COR-L47 (cell line): Measurements from ENCODE around the gene UGT1A4.
"Not testable (repeated sequence)": the region's sequence is repeated elsewhere in the genome, so short reads cannot be mapped to it uniquely, and the experiment has no call there.

Experiments
- DNase-seq: peaks from one replicate; lab custom pipeline; 2025; lab: John Stamatoyannopoulos, UW

UGT1A4 gene

DNA sequence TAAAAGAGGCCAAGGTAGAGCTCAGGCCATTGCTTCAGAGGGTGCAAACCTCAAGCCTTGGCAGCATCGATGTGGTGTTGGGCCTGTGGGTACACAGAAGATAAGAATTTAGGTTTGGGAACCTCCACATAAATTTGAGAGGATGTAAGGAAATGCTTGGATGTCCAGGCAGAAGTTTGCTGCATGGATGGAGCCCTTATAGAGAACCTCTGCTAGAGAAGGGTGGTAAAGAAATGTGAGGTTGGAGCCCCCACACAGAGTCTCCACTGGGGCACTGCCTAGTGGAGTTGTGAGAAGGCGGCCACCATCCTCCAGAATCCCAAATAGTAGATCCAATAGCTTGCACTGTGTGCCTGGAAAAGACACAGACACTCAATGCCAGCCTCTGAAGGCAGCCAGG lies 32.2 kb downstream of the UGT1A4 start:
- not testable (repeated sequence) for DNase-seq

DNA sequence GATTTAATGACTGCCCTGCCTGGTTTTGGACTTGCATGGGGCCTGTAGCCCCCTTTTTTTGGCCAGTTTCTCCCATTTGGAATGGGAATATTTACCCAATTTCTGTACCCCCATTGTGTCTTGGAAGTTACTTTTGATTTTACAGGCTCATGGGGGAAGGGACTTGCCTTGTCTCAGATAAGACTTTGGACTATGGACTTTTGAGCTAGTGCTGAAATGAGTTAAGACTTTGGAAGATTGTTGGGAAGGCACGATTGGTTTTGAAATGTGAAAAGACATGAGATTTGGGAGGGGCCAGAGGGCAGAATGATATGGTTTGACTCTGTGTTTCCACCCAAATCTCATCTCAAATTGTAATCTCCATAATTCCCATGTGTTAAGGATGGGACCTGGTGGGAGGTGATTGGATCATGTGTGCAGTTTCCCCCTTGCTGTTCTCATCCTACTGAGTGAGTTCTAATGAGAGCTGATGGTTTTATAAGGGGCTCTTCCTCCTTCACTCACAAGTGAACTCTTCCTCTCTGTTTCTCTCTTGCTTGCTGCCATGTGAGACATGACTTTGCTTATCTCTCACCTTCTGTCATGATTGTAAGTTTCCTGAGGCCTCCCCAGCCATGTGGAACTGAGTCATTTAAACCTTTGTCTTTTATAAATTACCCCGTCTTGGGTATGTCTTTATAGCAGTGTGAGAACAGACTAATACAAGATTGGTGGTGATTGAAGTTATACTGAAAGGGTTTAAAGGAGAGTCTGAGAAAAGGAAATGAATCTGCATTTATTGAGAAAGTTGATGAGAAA lies 32.9 kb downstream of the UGT1A4 start:
- DNase-seq = not testable (repeated sequence)

DNA sequence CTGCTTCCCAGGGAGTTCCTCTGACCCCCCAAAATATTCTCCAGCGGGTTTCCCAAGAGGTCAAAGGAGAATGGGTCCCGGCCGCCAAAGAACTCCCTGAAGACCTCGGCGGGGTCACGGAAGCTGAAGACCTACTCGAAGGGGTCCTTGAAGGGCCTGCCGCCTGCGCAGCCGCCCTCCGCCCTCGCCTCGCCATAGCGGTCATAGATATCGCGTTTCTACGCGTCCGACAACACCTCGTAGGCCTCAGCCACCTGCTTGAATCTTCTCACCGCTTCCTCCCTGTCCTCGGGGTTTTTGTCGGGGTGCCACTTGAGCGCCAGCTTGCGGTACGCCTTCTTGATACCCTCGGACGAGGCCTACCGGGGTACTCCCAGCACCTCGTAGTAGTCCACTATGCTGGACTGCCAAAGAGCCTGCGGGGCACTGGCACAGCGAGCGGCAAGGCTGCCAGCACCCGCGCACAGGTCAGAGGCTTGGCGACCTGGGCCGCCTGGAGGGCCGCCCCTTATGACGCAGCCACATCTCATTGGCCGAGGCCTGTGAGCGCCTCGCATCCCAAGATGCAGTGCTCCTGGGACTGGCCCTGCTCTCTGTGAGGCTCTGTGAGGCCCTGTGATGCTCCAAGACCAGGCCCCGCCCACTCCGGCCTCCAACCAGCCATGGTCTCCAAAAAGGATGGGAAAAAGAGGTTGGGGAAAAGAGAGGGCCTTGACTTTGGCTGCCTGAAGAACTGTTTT lies 36.5 kb downstream of the UGT1A4 start:
- DNase-seq = no peak

DNA sequence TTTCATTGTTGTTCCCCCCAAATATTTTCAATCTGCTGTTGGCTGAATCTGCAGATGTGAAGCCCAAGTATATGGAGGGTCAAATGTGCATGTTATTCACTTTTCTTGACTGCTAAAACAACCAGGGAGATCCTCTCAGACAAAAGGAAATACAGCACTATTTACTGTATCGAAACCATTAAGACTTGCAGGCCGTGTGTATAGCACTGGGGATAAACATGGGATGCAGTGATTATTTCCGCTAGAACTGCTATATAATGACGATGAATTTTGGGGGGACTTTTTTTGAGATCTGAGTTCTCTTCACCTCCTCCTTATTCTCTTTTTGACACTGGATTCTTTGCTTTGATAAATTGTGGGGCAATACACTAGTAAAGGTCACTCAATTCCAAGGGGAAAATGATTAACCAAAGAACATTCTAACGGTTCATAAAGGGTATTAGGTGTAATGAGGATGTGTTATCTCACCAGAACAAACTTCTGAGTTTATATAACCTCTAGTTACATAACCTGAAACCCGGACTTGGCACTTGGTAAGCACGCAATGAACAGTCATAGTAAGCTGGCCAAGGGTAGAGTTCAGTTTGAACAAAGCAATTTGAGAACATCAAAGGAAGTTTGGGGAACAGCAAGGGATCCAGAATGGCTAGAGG lies 38.0 kb downstream of the UGT1A4 start:
- DNase-seq = no peak

DNA sequence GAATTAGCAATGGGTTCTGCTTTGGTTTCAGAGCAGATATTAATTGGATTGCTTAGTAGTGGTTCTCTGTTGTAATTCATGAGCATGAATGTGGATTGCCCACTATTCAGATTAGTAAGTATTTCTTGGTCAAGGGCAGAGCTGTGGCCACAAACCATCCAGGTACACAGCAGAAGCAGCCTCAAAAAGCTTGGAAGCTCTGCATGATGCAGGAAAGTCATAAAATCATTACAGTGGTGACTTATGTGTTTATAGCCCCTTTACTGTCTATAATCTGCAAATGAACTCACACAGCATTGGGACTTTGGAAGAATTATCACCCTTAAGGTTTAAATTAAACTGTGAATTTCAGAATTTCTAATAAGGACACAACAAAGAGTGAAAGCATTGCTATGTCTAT lies 39.6 kb downstream of the UGT1A4 start:
- DNase-seq = no peak

DNA sequence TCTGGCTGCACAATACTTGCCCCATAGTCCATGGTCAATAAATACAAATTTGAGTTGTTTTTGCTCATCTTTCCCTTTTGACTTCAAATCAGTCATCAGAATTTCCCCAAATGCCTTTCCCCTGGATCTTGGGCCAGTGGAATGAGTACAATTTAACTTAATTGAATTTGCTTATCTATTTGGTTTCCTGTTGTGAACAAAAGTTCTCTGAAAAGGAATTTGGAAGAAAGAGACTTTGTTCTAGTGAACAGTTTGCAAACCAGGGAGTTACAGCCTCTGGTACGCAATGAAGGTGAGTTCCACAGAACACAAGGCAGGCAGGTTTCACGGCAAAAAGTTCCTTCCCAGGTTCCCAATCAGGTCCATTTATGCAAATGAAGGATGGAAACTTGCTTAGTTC lies 40.3 kb downstream of the UGT1A4 start:
- DNase-seq = no peak

DNA sequence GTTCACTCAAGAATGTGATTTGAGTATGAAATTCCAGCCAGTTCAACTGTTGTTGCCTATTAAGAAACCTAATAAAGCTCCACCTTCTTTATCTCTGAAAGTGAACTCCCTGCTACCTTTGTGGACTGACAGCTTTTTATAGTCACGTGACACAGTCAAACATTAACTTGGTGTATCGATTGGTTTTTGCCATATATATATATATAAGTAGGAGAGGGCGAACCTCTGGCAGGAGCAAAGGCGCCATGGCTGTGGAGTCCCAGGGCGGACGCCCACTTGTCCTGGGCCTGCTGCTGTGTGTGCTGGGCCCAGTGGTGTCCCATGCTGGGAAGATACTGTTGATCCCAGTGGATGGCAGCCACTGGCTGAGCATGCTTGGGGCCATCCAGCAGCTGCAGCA lies 41.5 kb downstream of the UGT1A4 start, which contains the start of gene UGT1A1:
Gene UGT1A1, plus strand, starts transcription at position 228 of the 400 bp plus-strand sequence. Its CDS starts 18 bp downstream, at position 246.
- no peak for DNase-seq

DNA sequence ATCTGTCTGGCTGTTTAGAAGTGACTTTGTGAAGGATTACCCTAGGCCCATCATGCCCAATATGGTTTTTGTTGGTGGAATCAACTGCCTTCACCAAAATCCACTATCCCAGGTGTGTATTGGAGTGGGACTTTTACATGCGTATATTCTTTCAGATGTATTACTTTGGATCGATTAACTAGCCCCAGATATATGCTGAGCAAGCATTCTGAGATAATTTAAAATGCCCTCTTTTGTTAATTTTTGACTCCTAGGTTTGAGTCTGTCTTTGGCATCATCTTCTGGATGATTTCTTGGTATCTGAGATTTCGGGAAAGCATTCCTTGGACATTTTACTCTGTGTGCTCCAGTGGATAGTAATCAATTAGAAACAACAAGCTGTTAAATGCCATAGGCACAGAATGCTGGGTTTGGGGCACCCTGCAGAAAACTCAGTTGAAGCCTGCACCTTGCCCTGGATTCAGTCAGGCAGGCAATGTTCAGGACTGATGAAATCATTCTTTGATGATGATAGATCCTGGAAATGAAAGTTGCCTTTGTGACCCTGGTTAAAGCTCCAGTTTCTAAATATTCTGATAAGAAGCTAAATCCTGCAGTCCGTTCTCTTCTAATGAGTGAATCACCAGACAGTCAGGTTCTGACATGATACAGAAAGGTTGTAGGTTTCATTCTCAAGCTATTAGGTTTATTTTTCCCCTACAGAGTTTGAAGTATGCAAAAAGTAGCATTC lies 42.7 kb downstream of the UGT1A4 start:
- no peak for DNase-seq

DNA sequence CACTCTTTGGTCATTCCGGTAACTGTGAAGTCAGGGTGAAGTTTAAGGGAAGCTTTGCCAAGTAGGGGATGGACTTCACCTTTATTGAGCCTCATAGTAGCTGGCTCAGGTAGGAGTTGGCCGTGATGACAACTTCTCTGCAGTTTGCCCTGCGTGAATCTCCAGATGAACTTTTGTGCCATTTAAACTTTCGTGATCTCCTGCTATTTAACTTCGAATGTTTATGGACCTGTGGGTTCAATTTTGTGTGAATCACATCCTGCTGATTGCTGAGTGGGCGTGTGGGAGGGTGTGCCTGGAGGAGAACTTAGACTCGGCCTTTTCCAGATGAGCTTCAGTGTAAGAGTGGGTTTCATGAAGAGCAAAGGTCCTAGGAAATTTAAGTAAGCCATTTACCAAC lies 45.7 kb downstream of the UGT1A4 start:
- DNase-seq = no peak

DNA sequence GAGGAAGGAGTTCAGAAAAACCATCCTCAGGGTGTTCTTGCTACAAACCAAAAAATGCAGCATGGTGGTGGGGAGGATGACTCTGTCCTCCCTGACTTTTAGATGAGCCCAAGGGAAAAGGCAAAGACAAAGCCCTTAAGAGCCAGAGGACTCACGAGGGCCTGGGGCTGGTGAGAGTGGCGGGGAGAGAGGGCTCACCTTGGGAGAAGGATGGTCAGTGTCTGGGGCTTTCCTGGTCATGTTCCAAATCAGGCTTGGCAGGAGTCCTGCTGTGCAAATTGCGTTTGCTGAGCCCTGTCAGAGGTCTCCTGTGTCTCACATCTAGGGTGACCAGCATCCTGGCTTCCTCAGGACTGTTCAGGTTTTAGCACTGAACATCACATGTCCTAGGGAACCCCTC lies 46.2 kb downstream of the UGT1A4 start:
- no peak for DNase-seq

DNA sequence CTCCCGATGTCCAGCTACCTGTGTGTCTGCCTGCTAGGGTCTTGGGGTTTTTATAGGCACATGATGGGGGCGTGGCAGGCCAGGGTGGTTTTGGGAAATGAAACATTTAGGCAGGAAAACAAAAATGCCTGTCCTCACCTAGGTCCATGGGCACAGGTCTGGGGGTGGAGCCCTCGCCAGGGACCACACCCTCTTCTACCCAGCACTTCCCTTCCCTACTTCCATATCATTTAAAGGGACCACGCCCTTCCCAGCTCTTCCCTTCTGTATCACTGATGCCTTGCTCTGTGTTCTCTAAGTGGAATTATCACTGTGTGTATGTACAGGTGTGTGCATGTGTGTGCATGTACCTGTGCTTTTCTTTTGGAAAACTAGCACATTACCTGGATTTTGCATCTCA lies 47.9 kb downstream of the UGT1A4 start:
- DNase-seq = no peak

DNA sequence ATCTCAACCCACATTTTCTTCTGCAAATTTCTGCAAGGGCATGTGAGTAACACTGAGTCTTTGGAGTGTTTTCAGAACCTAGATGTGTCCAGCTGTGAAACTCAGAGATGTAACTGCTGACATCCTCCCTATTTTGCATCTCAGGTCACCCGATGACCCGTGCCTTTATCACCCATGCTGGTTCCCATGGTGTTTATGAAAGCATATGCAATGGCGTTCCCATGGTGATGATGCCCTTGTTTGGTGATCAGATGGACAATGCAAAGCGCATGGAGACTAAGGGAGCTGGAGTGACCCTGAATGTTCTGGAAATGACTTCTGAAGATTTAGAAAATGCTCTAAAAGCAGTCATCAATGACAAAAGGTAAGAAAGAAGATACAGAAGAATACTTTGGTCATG lies 49.5 kb downstream of the UGT1A4 start:
- DNase-seq = no peak

DNA sequence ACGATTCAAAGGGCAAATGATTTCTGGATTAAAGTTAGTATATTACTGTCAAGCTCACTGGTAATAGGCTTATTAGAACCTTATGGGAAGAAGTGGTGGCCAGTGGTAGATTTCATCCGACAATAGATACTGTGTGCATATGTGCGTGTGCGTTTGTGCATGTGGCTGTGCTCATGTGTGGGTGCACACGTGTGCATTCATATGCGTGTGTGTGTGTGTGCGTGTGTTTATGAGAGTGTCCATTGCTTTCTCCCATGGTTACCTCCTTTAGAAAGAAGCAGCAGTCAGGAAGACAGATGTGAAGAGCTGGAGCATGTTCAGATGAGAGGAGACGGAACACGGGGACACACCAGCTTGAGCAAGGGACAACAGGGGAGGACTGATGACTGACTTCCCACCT lies 50.7 kb downstream of the UGT1A4 start:
- no peak for DNase-seq

DNA sequence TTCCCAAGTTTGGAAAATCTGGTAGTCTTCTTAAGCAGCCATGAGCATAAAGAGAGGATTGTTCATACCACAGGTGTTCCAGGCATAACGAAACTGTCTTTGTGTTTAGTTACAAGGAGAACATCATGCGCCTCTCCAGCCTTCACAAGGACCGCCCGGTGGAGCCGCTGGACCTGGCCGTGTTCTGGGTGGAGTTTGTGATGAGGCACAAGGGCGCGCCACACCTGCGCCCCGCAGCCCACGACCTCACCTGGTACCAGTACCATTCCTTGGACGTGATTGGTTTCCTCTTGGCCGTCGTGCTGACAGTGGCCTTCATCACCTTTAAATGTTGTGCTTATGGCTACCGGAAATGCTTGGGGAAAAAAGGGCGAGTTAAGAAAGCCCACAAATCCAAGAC lies 53.6 kb downstream of the UGT1A4 start:
- DNase-seq = no peak

DNA sequence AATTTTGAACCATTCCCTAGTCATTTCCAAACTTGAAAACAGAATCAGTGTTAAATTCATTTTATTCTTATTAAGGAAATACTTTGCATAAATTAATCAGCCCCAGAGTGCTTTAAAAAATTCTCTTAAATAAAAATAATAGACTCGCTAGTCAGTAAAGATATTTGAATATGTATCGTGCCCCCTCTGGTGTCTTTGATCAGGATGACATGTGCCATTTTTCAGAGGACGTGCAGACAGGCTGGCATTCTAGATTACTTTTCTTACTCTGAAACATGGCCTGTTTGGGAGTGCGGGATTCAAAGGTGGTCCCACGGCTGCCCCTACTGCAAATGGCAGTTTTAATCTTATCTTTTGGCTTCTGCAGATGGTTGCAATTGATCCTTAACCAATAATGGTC lies 54.0 kb downstream of the UGT1A4 start:
- DNase-seq = no peak

DNA sequence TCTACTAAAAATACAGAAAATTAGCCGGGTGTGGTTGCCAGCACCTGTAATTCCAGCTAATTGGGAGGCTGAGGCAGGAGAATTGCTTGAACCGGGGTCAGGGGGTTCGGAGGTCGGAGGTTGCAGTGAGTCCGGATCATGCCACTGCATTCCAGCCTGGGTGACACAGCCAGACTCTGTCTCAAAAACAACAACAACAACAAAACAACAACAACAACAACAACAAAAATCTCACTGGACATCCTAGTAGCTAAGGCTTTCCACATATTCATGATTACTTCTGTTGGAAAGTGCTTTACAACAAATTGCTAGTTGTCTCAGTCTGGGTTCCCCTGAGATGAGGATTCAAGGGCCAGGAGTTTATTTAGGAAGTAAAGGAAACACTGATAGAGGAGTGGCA lies 55.3 kb downstream of the UGT1A4 start:
- DNase-seq = no peak

DNA sequence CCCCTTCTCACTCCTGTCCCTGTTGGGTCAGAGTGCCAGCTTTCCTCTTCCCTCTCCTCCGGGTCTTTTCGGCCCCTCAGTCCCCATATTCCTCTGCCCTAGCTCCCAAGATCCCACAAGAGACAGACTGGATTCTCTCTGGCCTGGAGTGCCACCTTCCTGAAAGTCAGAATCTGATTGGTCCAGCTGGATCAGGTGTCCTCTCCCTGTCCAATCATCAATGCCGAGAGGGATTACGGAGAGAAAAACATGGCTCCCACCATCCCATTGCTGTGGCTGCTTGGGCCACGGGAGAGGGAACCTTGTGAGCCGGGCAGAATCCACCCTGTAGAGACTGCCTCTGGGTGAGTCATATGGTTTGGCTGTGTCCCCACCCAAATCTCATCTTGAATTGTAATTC lies 56.9 kb downstream of the UGT1A4 start:
- DNase-seq = no peak

DNA sequence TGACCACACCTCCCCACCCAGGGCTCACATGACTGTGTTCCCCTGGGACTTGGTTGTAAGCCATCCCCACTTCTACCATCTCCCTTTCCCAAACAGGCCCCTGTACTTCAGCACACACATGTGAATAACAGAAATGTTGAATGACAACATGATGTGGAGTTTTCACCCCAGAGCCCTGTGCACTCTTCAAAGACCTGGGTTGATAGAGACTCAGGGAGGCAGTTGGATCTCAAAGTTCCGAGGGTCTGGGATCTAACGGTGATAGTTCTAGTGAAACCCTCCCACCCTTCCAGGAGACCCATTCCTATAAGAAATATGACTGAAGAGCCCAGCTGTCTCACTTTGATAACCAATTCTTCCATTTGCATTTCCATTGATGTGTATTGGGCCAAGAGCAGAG lies 59.5 kb downstream of the UGT1A4 start, which contains the start of gene MROH2A:
Gene MROH2A, plus strand, starts transcription at position 301 of the 400 bp plus-strand sequence. CDS start 1,029 bp downstream, outside the sequence.
- DNase-seq = no peak

DNA sequence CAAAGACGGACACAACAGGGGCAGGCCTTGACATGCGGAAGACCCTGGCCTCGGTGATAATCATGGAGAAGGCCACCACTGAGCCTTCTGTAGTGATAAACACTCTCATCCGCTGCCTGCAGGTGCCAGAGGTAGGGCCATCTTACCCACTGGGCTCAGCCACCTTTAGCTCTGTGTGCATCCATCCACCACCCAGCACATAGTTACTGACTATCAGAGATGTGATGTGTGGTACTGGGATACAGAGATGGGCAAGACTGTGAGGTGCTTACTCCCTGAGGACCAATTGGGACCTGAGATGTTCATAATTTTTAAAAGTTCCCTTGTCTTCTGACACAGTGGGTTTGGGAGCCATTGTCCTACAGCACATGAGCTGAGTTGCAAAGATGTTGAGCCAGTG lies 61.2 kb downstream of the UGT1A4 start:
- no peak for DNase-seq

DNA sequence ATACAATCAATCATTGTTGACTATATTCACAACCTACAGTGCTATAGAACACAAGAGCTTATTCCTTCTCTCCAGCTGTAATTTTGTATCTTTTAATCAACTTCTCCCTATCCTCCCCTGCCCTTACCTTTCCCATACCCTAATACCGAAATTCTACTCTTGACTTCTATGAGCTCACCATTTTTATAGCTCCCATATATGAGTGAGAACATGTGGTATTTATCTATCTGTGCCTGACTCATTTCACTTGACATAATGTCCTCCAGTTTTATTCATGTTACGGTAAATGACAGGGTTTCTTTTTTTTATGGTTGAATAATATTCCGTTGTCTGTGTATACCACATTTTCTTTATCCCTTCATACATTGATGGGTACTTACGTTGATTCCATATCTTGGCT lies 62.2 kb downstream of the UGT1A4 start:
- DNase-seq = no peak

DNA sequence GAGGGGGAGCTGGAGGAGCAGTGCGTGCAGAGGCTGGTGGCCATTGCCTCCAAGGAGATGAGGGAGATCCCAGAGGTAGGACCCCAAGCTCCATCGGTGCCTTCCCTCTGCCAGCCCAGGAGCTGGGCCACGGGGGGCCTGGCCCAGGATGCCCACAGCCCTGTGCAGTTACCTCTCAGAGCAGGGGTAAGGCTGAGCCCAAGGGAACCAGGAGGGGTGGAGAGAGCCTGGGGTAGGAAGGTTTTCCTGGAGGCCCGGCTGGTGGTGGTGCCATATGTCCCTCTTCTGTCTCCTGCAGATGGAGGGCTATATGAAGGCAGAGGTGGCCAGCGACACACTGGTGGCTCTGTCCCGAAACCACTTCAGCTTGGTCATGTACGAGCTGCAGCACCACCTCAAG lies 71.0 kb downstream of the UGT1A4 start:
- DNase-seq = no peak
